H7 (cell line): ENCODE measurements around the gene EXOSC5. TPM values are rescaled to one million over a fixed set of nuclear protein-coding genes. Genes with fewer than 3 reads are reported as not detected.

Source experiments
- DNase-seq: peaks from one replicate; pipeline ENCODE4 v3.0.0; 2012
- H3K27me3 ChIP-seq: 2 replicates; pipeline ENCODE4 v1.6.0; 2011; ENCODE audit warnings: mild to moderate bottlenecking, low read length; ENCODE audit not compliant: control insufficient read depth, insufficient read depth
- H3K36me3 ChIP-seq: replicated peaks from 2 replicates; pipeline ENCODE4 v1.5.1; 2011; ENCODE audit warnings: low read length; ENCODE audit not compliant: control insufficient read depth, insufficient read depth
- H3K4me3 ChIP-seq: 2 replicates; pipeline ENCODE4 v1.5.1; 2011; ENCODE audit warnings: low read depth, mild to moderate bottlenecking, control low read depth, low read length, moderate library complexity; ENCODE audit not compliant: insufficient read depth
- total RNA-seq: library from RNA; depleted of rRNA; stranded (reverse); fragments of >200 nt; shearing (Covaris generic); gene quantifications from 2 replicates; pipeline ENCODE4 v1.2.3, GENCODE V29; 2014; rRNA removed

The EXOSC5 gene
- total RNA-seq, 1 experiment from 2014 or later = 79.6 TPM

DNA sequence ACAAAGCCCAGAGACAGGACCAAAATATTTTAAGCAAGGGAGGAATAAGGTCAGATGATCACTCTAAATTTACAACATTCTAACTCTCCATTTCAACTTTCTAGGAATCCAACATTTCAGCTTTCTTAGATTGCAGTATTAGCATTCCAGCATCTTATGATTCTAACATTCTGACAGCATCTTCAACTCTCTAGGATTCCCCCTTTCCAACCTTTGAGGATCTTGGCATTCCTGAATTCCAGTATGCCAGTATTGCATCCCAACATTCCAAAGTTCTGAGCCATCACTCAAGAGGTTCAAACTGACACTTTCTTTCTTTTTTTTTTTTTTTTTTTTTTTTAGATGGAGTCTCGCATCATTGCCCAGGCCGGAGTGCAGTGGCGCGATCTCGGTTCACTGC, 57.2 kb downstream of the EXOSC5 start:
- Histone ChIP-seq H3K36me3 (no peaks in the 10 kb centered on the region; the same call in 1 of the 2 replicates), H3K4me3 (no peak overlapping the region), H3K27me3 (no peaks in the 10 kb centered on the region)
- no peak for DNase-seq

Other genes with a start within 250 kb of the EXOSC5 start
- 60.4 and 108 TPM in 2 replicates for gene CYP2S1, start 204.1 kb downstream of the EXOSC5 start, total RNA-seq
- gene AXL, start 178.1 kb downstream of the EXOSC5 start, total RNA-seq = 23.3 and 26.8 TPM in 2 replicates
- 178 and 194 TPM in 2 replicates for gene HNRNPUL1, start 133.0 kb downstream of the EXOSC5 start, total RNA-seq
- gene CCDC97, start 87.2 kb downstream of the EXOSC5 start, total RNA-seq = 19.6 and 20.8 TPM in 2 replicates
- gene TGFB1, start 43.4 kb downstream of the EXOSC5 start, total RNA-seq = 8.6 and 11.6 TPM in 2 replicates
- gene B9D2, start 33.2 kb downstream of the EXOSC5 start, total RNA-seq = 1.1 and 2.9 TPM in 2 replicates
- gene TMEM91, start 20.8 kb downstream of the EXOSC5 start, total RNA-seq = 8.4 and 13.3 TPM in 2 replicates
- 36.0 and 53.1 TPM in 2 replicates for gene BCKDHA, start 459 bp upstream of the EXOSC5 start, total RNA-seq
- gene B3GNT8, start 30.0 kb upstream of the EXOSC5 start, total RNA-seq = 1.9 and 5.3 TPM in 2 replicates
- gene DMAC2, start 42.6 kb upstream of the EXOSC5 start, total RNA-seq = 80.0 and 96.0 TPM in 2 replicates
- gene ERICH4, start 45.8 kb upstream of the EXOSC5 start, total RNA-seq = not detected in 2 replicates
- gene CEACAM21, start 178.8 kb upstream of the EXOSC5 start, total RNA-seq = not detected in 2 replicates
- gene CEACAM4, start 229.7 kb upstream of the EXOSC5 start, total RNA-seq = not detected in 2 replicates